GM11168 (cell line): ENCODE data around the gene ATAD1.
"Not testable (repeated sequence)": the region's sequence is repeated elsewhere in the genome, so short reads cannot be mapped to it uniquely, and the experiment has no call there.

Source experiments
- in situ Hi-C: fragments of 300-500 bp; cut with MboI; formaldehyde crosslinking; loops from one replicate; pipeline ENCODE4 v1.12.0; 2022; ENCODE audit warnings: low sequenced_read_pairs; ENCODE audit not compliant: unreplicated experiment

Gene ATAD1

DNA sequence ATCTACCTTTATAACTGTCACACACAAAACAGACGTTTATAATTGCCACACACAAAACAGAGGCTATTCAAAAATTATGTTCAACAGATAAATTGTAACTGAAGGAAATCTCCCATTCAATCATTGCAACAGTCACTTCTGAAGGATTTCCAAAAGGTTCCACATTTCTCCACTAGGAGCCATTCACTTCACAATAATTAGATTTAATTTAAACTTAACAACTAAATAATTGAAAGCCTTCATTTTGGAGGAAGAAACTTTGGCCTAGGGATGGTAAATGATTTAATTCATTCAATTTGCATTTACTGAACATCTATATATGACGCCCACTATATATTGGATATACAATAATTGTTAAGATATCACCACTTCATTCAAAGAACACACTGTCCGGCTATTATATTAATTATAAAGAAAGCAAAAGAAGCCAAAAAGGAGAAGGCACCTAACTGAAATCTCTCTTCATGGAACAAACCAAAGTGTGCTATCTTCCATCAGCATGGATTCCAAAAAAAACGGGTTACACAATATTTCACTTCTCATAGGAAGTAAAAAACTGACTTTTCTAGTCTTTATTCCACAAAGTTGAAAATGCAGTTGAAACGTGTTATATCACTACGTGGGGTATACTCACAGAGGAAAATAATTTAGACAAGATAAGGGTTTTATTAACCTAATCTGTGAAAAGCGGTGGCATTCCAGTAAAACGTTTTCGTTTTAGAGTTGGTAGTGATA lies 1.7 kb downstream of the ATAD1 start:
- in situ Hi-C loops: no loop called here

DNA sequence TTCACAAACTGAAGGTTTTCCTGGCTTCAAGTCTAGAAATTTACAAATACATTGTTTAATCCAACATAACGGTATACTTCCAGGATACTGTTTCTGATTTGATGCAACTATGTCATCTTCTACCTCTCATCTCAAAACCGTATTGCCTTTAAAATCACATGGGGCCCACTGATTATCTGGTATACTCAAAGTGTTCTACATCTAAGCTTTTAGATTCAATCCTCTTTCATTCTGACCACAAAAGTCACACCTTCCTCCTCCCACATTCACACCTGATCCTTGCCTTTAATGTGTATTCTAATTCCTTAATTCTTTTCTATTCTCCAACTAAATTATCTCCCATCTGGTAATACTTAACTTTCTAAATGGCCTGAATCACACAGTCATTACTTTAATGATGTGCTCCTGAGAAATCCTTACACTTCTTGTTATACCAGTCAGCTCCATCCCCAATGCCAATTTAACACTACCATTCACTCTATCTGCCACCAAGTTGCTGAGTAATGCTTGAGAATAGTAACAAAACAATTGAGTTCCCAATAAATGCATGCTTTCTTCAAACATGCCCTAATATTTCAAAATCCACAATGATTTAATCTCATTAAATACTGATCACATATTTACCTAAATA lies 13.0 kb downstream of the ATAD1 start:
- in situ Hi-C loops: no loop called here

DNA sequence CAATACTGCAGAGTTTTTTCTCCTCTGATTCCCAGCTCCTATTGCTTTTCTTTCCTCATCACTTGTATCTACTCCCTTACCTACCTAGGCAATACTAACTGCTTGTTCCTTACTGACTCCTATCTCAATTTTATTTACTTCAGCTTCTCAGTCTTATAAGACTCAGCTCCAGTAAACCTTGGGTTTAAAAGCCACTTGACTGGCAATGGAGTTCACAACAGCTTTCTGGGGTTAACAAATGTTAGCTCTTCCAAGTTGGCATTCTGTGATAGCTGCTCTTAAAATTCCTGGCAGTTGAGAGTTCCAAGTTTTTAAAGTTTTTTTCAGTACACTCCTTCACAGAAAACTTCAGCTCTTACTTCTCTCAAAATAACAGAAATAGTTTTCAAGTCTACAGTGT lies 14.2 kb downstream of the ATAD1 start:
- in situ Hi-C loops: no loop called here

DNA sequence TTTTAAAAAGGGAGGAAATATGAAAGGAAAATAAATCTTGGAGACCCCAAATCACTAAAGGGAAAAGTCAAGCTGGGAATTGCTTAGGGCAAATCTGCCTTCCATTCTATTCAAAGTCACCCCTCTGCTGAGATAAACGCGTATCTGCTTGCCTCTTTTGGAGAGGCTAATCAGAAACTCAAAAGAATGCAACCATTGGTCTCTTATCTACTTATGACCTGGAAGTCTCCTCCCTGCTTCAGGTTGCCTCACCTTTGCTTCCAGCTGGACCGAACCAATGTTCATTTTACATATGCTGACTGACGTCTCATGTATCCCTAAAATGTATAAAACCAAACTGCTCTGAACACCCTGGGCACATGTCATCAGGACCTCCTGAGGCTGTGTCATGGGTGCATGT lies 14.7 kb downstream of the ATAD1 start:
- in situ Hi-C loops: no loop called here

DNA sequence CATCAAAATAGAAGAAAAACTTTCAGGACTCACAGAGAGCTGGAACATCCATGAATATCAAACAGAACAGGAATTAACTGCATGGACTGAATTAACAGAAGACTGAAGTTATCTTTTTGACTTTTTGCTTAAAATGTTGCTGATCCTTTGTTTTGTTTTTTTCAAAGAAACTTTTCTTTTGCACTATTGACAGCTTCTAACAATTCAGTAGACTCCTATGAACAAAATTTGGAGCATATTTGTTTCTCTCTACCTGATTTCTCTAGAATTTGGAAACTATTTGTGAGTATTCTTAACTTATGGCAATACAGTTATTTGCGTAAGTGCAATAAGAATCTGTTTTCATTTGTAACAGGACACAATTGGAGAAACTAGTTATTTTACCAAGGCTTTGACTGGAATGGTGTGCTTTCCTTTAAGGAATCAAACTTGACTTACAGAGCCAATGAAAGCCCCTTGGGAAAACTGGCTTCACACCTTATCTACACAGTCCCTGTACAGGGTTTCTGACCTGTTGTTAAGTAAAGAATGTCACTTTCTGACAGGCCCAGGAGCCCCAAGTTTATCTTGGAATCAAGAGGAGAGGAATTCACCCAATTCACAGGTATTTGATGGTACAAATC lies 16.1 kb downstream of the ATAD1 start:
- in situ Hi-C loops: not testable (repeated sequence)

DNA sequence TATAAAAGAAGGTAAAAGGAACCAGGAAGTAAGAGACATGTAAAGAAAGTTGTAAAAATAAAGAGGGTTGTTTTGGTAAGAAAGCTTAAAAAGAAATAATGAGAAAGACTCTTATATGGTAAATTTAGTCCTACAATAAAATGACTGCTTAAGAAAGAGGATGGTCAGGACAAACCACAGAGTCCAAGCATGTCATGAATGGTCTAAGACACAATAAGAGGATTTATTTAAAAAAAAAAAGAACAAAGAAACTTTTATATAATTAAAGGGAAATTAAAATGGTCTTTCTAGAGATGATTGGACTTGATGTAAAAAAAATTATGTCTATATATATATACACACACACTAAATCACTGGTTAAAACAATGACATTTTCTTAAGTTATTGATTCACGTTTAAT lies 18.2 kb downstream of the ATAD1 start:
- in situ Hi-C loops: no loop called here

DNA sequence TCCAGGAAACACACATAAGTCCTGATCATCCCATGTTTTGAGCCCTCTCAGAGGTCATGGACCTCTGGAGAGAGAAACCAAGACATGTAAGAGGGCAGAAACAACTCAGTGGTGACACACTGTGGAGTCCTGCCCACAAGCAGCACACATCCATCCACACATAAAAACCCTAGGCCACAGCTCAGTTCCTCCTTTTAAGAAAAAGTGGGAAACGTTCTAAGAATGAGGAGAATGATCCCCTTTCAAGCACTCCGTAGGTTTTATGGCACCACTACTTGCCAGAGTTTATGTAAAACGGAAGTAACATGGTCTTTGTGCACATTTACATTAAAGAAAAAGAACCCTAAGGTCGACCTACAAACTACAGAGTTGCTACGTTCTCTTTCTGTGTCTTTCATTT lies 19.9 kb downstream of the ATAD1 start:
- in situ Hi-C loops: no loop called here

DNA sequence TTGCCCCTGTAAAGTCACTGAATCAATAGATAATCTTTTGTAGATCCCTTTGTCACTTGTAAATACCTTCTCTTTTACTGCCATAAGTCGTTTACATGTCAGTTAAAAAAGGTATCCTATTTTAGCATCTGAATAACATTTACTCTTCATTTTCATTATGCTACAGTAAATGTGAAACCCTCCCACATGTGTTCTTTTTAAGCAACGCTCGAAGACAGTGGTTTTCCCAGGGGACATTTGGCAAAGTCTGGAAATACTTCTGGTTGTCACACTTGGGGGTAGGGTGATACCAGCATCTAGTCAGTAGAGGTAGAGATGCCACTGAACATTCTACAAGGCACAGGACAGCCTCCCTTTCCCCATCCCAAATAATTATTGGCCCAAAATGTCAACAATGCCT lies 23.7 kb downstream of the ATAD1 start:
- in situ Hi-C loops: no loop called here

DNA sequence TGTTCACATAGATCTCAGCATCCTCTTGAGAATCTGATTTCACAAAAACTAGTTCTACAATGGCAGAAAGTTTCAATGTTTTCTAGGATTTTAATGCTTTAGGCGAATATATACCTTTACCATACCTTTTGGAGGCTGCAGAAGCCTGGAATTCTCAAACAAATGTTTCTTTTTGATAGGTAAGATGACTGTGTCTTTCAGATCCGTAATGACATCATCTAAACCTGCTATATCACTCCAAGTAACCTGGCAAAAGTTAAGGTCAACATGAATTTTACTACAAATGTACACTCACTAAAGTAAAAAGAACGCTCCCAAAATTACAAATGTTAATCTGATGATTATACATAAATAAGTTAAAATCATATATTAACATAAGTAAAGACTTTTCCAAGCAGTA lies 27.8 kb downstream of the ATAD1 start:
- in situ Hi-C loops: no loop called here

DNA sequence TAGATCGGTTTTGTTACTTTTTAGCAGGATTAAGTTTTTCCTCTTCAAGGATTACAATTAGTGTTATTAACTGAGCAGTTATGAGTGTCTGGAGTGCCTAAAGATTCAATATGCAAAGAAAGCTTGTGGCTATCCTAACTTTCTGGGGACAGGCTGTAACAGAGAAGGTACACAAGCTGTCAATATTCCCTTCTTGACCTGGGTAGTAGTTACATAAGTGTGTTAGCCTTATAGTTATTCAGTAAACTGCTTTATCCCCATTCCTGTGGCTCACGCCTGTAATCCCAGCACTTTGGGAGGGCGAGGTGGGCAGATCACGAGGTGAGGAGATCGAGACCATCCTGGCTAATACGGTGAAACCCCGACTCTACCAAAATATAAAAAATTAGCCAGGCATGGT lies 31.6 kb downstream of the ATAD1 start:
- in situ Hi-C loops: no loop called here

DNA sequence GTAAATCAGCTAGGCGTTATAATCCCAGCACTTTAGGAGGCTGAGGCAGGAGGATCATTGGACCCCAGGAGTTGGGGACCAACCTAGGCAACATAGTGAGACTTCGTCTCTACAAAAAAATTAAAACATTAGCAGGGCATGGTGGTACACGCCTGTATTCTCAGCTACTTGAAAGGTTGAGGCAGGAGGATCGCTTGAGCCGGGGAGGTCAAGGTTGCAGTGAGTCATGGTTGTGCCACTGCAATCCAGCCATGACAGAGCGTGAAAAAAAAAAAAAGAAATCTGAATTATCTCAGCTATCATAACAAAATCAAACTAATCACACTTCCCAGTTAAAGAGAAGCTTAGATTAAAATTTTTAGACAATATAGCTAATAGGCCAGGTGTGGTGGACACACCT lies 35.3 kb downstream of the ATAD1 start:
- in situ Hi-C loops: no loop called here

DNA sequence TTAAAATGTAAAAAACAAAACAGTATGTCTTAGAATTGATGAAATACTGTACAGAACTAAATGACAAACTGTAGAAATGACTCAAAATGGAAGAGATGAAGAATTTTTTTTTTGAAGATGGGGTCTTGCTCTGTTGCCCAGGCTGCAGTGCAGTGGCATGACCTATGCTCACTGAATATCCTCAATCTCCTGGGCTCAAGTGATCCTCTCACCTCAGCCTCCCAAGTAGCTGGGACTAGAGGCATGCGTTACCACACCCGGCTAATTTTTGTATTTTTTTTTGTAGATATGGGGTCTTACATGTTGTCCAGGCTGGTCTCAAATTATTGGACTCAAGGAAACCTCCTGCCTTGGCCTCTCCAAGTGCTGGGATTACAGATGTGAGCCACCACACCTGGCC lies 36.5 kb downstream of the ATAD1 start:
- in situ Hi-C loops: no loop called here

DNA sequence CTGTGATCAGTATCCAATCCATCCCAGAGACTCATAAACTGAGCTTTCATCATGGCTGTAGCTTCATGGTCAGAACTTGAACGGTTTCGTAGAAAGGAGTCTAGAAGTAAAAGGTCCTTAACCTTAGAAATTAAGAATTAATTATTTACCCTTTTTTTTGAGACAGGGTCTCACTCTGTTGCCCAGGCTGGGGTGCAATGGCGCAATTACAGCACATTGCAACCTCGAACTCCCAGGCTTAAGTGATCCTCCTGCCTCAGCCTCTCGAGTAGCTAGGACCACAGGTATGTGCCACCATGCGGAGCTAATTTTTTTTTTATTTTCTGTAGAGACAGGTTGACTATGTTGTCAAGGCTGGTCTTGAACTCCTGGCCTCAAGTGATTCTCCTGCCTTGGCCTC lies 41.7 kb downstream of the ATAD1 start:
- in situ Hi-C loops: loop anchor here (10.0 kb wide), 1 partner anchor 122 kb away; the partner anchor contains the start of gene PAPSS2

DNA sequence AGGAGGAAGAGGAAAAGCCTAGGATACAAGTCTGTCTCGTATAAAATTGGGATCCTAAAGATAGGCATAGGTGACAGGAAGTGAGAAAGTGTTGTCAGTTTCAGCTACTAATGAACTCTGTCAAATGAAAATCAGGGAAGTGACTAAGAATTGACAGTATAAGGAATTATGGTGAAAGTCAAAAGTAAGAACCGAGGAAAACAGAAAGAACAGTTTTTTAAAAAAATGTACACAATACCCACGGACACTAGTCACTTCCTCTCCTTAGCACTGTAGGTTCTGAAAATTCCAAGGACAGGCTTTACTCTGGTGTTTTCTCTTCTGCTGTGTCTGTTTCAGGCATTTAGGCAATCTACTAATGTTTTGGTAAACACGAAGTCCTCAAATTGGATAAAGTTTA lies 42.3 kb downstream of the ATAD1 start:
- in situ Hi-C loops: loop anchor here (10.0 kb wide), 1 partner anchor 121 kb away; the partner anchor contains the start of gene PAPSS2

DNA sequence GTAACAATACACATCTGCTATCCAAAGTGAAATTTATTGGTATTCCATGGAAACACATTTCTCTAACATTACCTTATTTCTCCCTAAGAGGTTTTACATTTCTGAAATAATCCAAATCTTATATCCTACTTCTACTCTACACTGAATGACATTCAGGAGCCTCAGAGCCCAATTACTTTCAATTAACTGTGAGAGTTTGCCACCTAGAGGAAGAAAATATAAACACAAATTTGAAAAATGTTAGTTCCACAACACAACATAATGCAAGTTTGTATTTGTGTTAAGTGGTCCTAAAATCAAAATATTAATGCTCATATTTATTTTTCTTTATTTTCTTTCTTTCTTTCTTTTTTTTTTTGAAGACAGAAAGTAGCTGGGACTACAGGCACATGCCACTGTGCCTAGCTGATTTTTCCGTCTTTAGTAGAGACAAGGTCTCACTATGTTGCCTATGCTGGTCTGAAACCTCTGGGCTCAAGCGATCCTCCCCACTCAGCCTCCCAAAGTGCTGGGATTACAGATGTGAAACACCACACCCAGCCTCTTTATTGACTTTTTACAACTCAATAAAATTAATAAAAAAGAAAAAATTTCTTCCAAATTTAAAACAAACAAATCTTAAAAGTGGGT lies 46.0 kb downstream of the ATAD1 start:
- in situ Hi-C loops: loop anchor here (10.0 kb wide), 1 partner anchor 117 kb away; the partner anchor contains the start of gene PAPSS2

DNA sequence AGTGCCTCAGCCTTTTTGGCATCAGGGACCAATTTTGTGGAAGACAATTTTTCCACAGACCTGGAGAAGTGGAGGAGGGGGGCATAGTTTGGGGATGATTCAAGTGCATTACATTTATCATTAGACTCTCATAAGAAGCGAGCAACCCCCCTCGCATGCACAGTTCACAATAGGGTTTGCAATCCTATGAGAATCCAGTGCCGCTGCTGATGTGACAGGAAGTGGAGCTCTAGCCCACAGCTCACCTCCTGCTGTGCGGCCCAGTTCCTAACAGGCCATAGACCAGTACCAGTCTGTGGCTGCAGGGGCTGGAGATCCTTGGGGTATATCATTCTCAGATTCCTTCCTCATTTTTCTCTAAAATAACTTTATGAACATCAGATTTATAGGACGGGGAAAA lies 50.8 kb downstream of the ATAD1 start:
- in situ Hi-C loops: no loop called here

DNA sequence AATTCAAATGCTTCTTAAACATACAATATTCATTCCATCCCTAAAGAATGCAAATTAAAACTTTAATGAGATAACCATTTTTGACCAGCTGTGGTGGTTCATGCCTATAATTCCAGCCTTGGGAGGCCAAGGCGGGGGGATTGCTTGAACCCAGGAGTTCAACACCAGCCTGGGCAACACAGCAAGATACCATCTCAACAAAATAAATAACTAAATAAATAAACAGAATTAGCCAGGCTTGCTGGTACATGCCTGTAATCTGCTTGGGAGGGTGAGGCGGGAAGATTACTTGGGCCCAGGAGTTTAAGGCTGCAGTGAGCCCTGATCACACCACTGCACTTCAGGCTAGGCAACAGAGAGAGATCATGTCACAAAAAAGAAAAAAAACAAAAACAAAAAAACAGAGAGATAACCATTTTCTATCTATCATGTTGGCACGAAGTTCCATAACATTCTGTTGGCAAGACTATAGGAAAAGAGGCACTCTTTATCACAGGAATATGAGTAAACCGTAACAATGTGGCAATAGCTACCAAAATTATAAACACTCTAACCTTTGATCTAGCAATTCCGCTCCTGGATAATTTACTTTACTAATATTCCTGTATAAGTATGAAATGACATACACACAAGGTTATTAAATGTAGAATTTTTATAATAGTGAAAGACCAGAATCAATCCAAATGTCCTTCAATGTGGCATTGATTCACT lies 52.2 kb downstream of the ATAD1 start:
- in situ Hi-C loops: no loop called here

DNA sequence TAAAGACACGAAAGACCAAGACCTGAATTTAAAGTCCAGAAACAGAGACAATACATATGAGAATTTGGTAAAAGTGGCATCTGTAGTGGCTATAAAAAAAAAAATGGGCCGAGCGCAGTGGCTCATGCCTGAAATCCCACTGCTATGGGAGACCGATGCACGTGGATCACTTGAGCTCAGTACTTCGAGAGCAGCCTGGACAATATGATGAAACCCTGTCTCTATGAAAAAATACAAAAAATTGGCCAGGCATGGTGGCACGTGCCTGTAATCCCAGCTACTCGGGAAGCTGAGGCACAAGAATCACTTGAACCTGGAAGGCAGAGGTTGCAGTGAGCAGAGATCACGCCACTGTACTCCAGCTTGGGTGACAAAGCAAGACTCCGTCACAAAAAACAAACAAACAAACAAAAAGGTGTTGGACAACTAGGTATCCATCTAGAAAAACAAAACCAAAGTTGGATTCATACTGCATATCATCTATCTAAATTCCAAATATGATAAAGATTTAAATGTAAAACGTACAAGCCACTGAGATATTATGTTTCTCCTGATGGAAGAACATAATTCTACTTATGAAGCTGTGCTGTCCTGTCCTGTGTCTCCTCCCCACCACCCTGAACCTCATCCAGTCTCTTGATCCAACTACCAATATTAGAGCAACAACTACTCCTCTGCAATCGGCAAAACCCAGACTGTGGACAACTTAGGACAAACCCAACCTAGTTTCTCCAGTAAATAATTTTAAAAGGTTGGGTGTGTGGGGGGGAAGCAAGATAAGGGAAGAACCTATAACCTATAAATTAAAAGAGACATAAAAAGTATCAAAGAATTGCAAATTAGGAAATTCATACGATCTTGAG lies 53.7 kb downstream of the ATAD1 start:
- in situ Hi-C loops: no loop called here

DNA sequence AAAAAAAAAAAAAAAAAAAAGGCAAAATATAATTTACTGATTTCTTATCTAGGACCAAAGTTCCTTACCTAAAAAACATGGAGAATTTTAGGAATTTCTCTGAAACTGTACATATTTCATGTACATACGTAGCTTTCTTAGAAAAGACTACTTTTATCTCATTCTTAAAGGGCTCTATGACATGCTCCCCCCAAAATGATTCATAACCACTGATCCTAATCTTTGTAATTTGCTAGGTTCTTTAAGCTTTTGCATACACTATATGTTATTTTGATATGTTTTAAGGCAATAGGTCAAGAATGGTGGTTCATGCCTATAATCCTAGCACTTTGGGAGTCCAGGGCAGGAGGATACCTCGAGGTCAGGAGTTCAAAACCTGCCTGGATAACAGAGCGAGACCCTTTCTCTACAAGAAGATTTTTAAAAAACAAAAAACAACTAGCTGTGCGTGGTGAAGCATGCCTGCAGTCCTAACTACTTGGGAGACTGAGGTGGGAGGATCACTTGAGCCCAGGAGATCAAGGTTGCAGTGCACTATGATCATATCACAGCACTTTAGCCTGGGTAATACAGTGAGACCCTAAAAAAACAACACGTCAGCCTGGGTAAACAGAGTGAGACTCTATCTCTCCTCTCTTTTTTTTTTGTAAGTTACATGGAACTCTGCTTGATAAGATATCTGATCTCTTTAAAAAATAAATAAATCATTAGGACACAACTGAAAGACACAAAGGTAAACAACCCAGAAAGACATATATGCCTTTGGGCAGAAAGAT lies 54.8 kb downstream of the ATAD1 start:
- in situ Hi-C loops: no loop called here
